ENCODE data around the gene PLEKHD1. TPM values are rescaled to one million over a fixed set of nuclear protein-coding genes. Genes with fewer than 3 reads are reported as not detected.

PLEKHD1 gene
- total RNA-seq, 1 experiment from 2014 or later = 1.2 TPM

DNA sequence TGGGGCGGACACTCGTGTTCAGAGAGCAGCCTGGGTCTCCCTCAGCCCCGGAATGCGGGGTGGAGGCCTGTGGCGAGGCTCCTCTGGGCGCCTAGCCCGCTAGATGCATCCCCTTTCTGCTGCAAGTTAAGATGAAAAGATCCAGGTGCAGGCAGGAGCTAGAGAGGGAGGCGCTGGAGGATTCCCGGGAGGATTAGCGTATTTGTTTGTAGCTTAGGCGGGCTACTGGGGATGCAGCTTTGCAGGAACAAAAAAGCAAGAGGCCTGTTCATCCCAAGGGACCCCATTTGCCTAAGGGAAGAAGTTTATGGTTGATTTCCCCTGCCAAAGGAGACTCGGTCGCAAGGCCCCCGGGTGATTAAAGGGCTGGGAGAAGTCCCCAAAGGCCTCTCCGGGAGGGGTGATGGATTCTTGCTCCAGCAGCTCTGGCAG lies 89.3 kb downstream of the PLEKHD1 start:
- peaks cover 0 to 4% of the 10 kb centered on the region in 2 experiments; a peak in 1 of 4 replicates for H3K4me1 ChIP-seq (ENCODE audit: control insufficient read depth in 1 of 2, insufficient read depth in 2 of 2, low read length in 2 of 2)
- H3K9me2 ChIP-seq (ENCODE audit: insufficient read depth) = no peaks in the 10 kb centered on the region
- no TSS peak for BruUV-seq (replicated peaks)
- H3K79me2 ChIP-seq (ENCODE audit: insufficient read depth, low read length) = no peaks in the 10 kb centered on the region
- intact Hi-C loops (cut with micrococcal nuclease) = loop anchor here (1.0 to 2.0 kb wide), 2 partner anchors 39 to 331 kb away; no protein-coding TSS in a partner anchor
- no peaks in the 10 kb centered on the region for H4K20me1 ChIP-seq (ENCODE audit: insufficient read depth)
- no peak overlapping the region for H3K9ac ChIP-seq (ENCODE audit: low read length)
- ChIA-PET POLR2A (no interaction called here), RAD21 (ENCODE audit: low non-redundant PET in 1 of 2, low total read pairs in 2 of 2, uncharacterized antibody in 2 of 2, unreplicated experiment in 2 of 2) (interaction anchor here in 1 of 2 experiments (1.3 kb wide), 1 partner anchor 38 kb away, joined by 5 read pairs; no protein-coding TSS in a partner anchor), CTCF (interaction anchor here (1.5 to 3.5 kb wide), 6 partner anchors 9 to 711 kb away, joined by 3 to 27 read pairs (median 6); no protein-coding TSS in a partner anchor)
- no peaks in the 10 kb centered on the region for H3K27me3 ChIP-seq (ENCODE audit: insufficient read depth, low read length)
- DNase-seq (ENCODE audit: low read depth, low spot score) (no peak), ATAC-seq (no peak)
- no peak overlapping the region for H3K4me3 ChIP-seq (replicated peaks in 1 of 2; ENCODE audit: low read depth in 1 of 2, low read length in 2 of 2)
- H3K36me3 ChIP-seq (ENCODE audit: control insufficient read depth in 1 of 2, insufficient read depth in 2 of 2, low read length in 2 of 2) = no peaks in the 10 kb centered on the region
- H2AFZ ChIP-seq (ENCODE audit: low read depth, low read length, poor library complexity, severe bottlenecking) = no peak overlapping the region
- TF ChIP-seq MAX (IDR thresholded peaks at IDR 0.05) (no peak), SRF (IDR thresholded peaks at IDR 0.05; ENCODE audit: low read depth) (no peak), SP1 (IDR thresholded peaks at IDR 0.05; ENCODE audit: low read depth) (no peak), ELF1 (IDR thresholded peaks at IDR 0.05; ENCODE audit: borderline replicate concordance, low read depth) (no peak), ZFX (IDR thresholded peaks at IDR 0.05) (no peak), POLR2AphosphoS5 (IDR thresholded peaks at IDR 0.05; ENCODE audit: low read depth, low read length) (no peak), CBX3 (IDR thresholded peaks at IDR 0.05; ENCODE audit: low read depth) (no peak), CEBPB (IDR thresholded peaks at IDR 0.05; ENCODE audit: low read depth) (no peak)
- no peak overlapping the region for H3K27ac ChIP-seq (ENCODE audit: low read depth, low read length)
- no peaks in the 10 kb centered on the region for H3K9me3 ChIP-seq (ENCODE audit: control insufficient read depth in 1 of 2, insufficient read depth in 1 of 2, low read depth in 1 of 2, low read length in 2 of 2)
- H3K4me2 ChIP-seq (ENCODE audit: low read length) = no peak overlapping the region; the same call in 1 of the 2 replicates

DNA sequence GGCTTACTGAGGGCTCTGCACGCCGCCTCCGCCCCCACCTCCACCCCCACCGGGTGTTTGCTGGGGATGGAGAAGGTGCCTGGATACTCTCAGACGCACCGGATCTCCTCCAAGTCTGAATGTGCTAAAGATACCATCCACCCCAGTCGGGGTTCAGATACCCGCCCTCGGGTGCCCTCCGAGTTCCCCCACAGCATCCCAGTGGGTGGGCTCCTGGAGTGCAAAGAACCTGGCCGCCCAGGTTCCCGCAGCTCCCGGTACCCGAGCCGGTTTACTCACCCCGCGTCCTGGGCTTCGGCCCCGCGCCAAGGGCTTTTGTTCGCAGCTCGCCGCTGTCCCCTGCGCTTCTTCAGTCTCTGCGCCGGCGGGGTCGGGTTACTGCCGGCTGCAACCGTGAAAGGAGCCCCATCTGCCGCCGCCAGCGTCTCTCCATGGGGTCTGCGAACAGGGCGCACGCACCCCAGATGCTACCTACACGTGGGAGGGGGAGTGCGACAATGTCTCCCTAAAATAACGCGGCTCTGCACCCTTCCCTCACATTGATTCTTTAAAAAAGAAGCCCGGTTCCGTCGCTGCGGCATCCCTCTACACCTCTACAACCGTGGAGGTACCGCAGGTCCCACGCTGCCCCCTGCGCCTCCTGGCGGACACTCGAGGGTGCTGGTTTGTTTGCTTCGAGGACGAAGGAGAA lies 89.9 kb downstream of the PLEKHD1 start, which contains the start of gene CCDC177:
CCDC177 (minus strand) TSS at position 609 of the 691 bp plus-strand sequence. CDS start 1,249 bp downstream, outside the sequence.
- H3K9me3 ChIP-seq (ENCODE audit: control insufficient read depth in 1 of 2, insufficient read depth in 1 of 2, low read depth in 1 of 2, low read length in 2 of 2) = no peaks in the 10 kb centered on the region
- H3K79me2 ChIP-seq (ENCODE audit: insufficient read depth, low read length) = no peaks in the 10 kb centered on the region
- H3K4me1 ChIP-seq (ENCODE audit: control insufficient read depth in 1 of 2, insufficient read depth in 2 of 2, low read length in 2 of 2) = peaks cover 0 to 4% of the 10 kb centered on the region in 2 experiments; a peak in 1 of 4 replicates
- ChIA-PET POLR2A (no interaction called here), CTCF (interaction anchor here (1.0 to 3.5 kb wide), 10 partner anchors 9 to 712 kb away, joined by 3 to 27 read pairs (median 5); partner anchors contain the start of gene SRSF5), RAD21 (ENCODE audit: low non-redundant PET in 1 of 2, low total read pairs in 2 of 2, uncharacterized antibody in 2 of 2, unreplicated experiment in 2 of 2) (interaction anchor here in 1 of 2 experiments (1.3 kb wide), 1 partner anchor 39 kb away, joined by 5 read pairs; no protein-coding TSS in a partner anchor)
- ATAC-seq = peak; percentile 91
- TF ChIP-seq CTCF (IDR thresholded peaks at IDR 0.05 in 2 of 3, conservative IDR thresholded peaks at IDR 0.05 in 1 of 3; ENCODE audit: borderline replicate concordance in 1 of 3, insufficient read depth in 1 of 3, low read depth in 2 of 3, low read length in 2 of 3) (peak; percentile 77 to 97 (median 85)), POLR2A (IDR thresholded peaks at IDR 0.05; ENCODE audit: borderline replicate concordance, extremely low read depth, insufficient read depth, insufficient read length) (no peak), RAD21 (IDR thresholded peaks at IDR 0.05; ENCODE audit: low read depth) (peak; percentile 74)
- no peaks in the 10 kb centered on the region for H4K20me1 ChIP-seq (ENCODE audit: insufficient read depth)
- H3K4me3 ChIP-seq (replicated peaks in 1 of 2; ENCODE audit: low read depth in 1 of 2, low read length in 2 of 2) = peak within 1 kb of the TSS; percentile 19 to 44
- no peak within 1 kb of the TSS for H3K9ac ChIP-seq (ENCODE audit: low read length)
- no TSS peak for BruUV-seq (replicated peaks)
- peak within 1 kb of the TSS; percentile 85 for H2AFZ ChIP-seq (ENCODE audit: low read depth, low read length, poor library complexity, severe bottlenecking)
- no peaks in the 10 kb centered on the region for H3K27me3 ChIP-seq (ENCODE audit: insufficient read depth, low read length)
- intact Hi-C loops (cut with micrococcal nuclease) = loop anchor here (1.0 to 2.0 kb wide), 2 partner anchors 39 to 332 kb away; no protein-coding TSS in a partner anchor
- H3K27ac ChIP-seq (ENCODE audit: low read depth, low read length) = no peak within 1 kb of the TSS
- no peaks in the 10 kb centered on the region for H3K36me3 ChIP-seq (ENCODE audit: control insufficient read depth in 1 of 2, insufficient read depth in 2 of 2, low read length in 2 of 2)
- no peaks in the 10 kb centered on the region for H3K9me2 ChIP-seq (ENCODE audit: insufficient read depth)
- peak within 1 kb of the TSS; percentile 70 for H3K4me2 ChIP-seq (ENCODE audit: low read length)
- peak; percentile 21 for DNase-seq (ENCODE audit: low read depth, low spot score)

Data from HCT116 (cell line).